ENCODE data around the gene GSDMA. TPM values are rescaled to one million over a fixed set of nuclear protein-coding genes. Genes with fewer than 3 reads are reported as not detected.

The GSDMA gene
- total RNA-seq, 2 experiments from 2014 or later = 0.64 to 0.87 TPM

- H3K36me3 Mint-ChIP-seq = no peaks in the 10 kb centered on the region
- H3K27me3 Mint-ChIP-seq = no peaks in the 10 kb centered on the region
- H3K27ac Mint-ChIP-seq = no peak overlapping the region
- no peaks in the 10 kb centered on the region for H3K9me3 Mint-ChIP-seq
- no peak for DNase-seq
- ChIA-PET CTCF (no interaction called here), POLR2A (no interaction called here)
- peaks cover 6% of the 10 kb centered on the region for H3K4me1 Mint-ChIP-seq (ENCODE audit: low read depth)
- H3K4me3 Mint-ChIP-seq = no peak overlapping the region
- intact Hi-C loops (cut with micrococcal nuclease) = no loop called here
Observed at GRCh38 chr17:39950871-39951348, 11.9 kb upstream of the GSDMA start.

GRCh38 chr17:39951924-39952679, 10.7 kb upstream of the GSDMA start:
- peak overlapping the region; percentile 39 for H3K4me3 Mint-ChIP-seq
- intact Hi-C loops (cut with micrococcal nuclease) = loop anchor here (2.0 kb wide), 2 partner anchors 25 to 85 kb away; partner anchors contain the start of genes LRRC3C and ORMDL3
- CTCF ChIA-PET = no interaction called here
- H3K36me3 Mint-ChIP-seq = no peaks in the 10 kb centered on the region
- POLR2A ChIA-PET = no interaction called here
- no peak overlapping the region for H3K27ac Mint-ChIP-seq
- no peaks in the 10 kb centered on the region for H3K27me3 Mint-ChIP-seq
- no peak for DNase-seq
- H3K9me3 Mint-ChIP-seq = no peaks in the 10 kb centered on the region
- H3K4me1 Mint-ChIP-seq (ENCODE audit: low read depth) = peaks cover 6% of the 10 kb centered on the region

GRCh38 chr17:39952680-39953470, 9.9 kb upstream of the GSDMA start:
- peak; percentile 98 for DNase-seq
- peaks cover 6% of the 10 kb centered on the region for H3K4me1 Mint-ChIP-seq (ENCODE audit: low read depth)
- no peaks in the 10 kb centered on the region for H3K27me3 Mint-ChIP-seq
- intact Hi-C loops (cut with micrococcal nuclease) = loop anchor here (1.0 to 2.0 kb wide), 3 partner anchors 26 to 86 kb away; partner anchors contain the start of genes LRRC3C, ORMDL3 and PSMD3
- H3K4me3 Mint-ChIP-seq = peak overlapping the region; percentile 76
- peak overlapping the region; percentile 73 for H3K27ac Mint-ChIP-seq
- H3K9me3 Mint-ChIP-seq = no peaks in the 10 kb centered on the region
- H3K36me3 Mint-ChIP-seq = no peaks in the 10 kb centered on the region
- POLR2A ChIA-PET = no interaction called here
- CTCF ChIA-PET = interaction anchor here (1.1 to 1.9 kb wide), 2 partner anchors 28 to 331 kb away, joined by 7 to 8 read pairs; partner anchors contain the start of gene PSMD3

GRCh38 chr17:39953471-39953888, 9.3 kb upstream of the GSDMA start:
- ChIA-PET POLR2A (no interaction called here), CTCF (interaction anchor here (1.1 to 1.9 kb wide), 3 partner anchors 27 to 332 kb away, joined by 5 to 8 read pairs (median 7); partner anchors contain the start of gene PSMD3)
- Mint-ChIP-seq H3K27ac (peak overlapping the region; percentile 73), H3K27me3 (no peaks in the 10 kb centered on the region), H3K4me3 (peak overlapping the region; percentile 76), H3K36me3 (no peaks in the 10 kb centered on the region), H3K4me1 (ENCODE audit: low read depth) (peaks cover 6% of the 10 kb centered on the region), H3K9me3 (no peaks in the 10 kb centered on the region)
- intact Hi-C loops (cut with micrococcal nuclease) = loop anchor here (1.0 to 2.0 kb wide), 3 partner anchors 27 to 87 kb away; partner anchors contain the start of genes LRRC3C, ORMDL3 and PSMD3
- no peak for DNase-seq

GRCh38 chr17:39954876-39955275, 7.9 kb upstream of the GSDMA start:
- no peak for DNase-seq
- no peak overlapping the region for H3K27ac Mint-ChIP-seq
- no peaks in the 10 kb centered on the region for H3K9me3 Mint-ChIP-seq
- intact Hi-C loops (cut with micrococcal nuclease) = no loop called here
- no peak overlapping the region for H3K4me3 Mint-ChIP-seq
- ChIA-PET CTCF (interaction anchor here (0.6 to 1.9 kb wide), 6 partner anchors 25 to 333 kb away, joined by 3 to 8 read pairs (median 5); partner anchors contain the start of gene PSMD3), POLR2A (no interaction called here)
- no peaks in the 10 kb centered on the region for H3K27me3 Mint-ChIP-seq
- H3K4me1 Mint-ChIP-seq (ENCODE audit: low read depth) = peaks cover 10% of the 10 kb centered on the region
- no peaks in the 10 kb centered on the region for H3K36me3 Mint-ChIP-seq

- DNase-seq = no peak
- ChIA-PET POLR2A (no interaction called here), CTCF (interaction anchor here (0.9 to 5.3 kb wide), 3 partner anchors 18 to 334 kb away, joined by 3 to 77 read pairs (median 37); partner anchors contain the start of gene PSMD3)
- no peak overlapping the region for H3K4me3 Mint-ChIP-seq
- peaks cover 10% of the 10 kb centered on the region for H3K4me1 Mint-ChIP-seq (ENCODE audit: low read depth)
- no peak overlapping the region for H3K27ac Mint-ChIP-seq
- no peaks in the 10 kb centered on the region for H3K27me3 Mint-ChIP-seq
- no peaks in the 10 kb centered on the region for H3K9me3 Mint-ChIP-seq
- intact Hi-C loops (cut with micrococcal nuclease) = no loop called here
- no peaks in the 10 kb centered on the region for H3K36me3 Mint-ChIP-seq
Observed at GRCh38 chr17:39955726-39956225, 7.0 kb upstream of the GSDMA start.

- no peak overlapping the region for H3K4me3 Mint-ChIP-seq
- no peaks in the 10 kb centered on the region for H3K9me3 Mint-ChIP-seq
- H3K27me3 Mint-ChIP-seq = no peaks in the 10 kb centered on the region
- H3K27ac Mint-ChIP-seq = no peak overlapping the region
- ChIA-PET CTCF (interaction anchor here (5.3 kb wide), 1 partner anchor 18 kb away, joined by 77 read pairs; the partner anchor contains the start of gene PSMD3), POLR2A (no interaction called here)
- no peaks in the 10 kb centered on the region for H3K36me3 Mint-ChIP-seq
- H3K4me1 Mint-ChIP-seq (ENCODE audit: low read depth) = peaks cover 19% of the 10 kb centered on the region
- no peak for DNase-seq
- intact Hi-C loops (cut with micrococcal nuclease) = no loop called here
Observed at GRCh38 chr17:39960524-39961041, 2.2 kb upstream of the GSDMA start.

- POLR2A ChIA-PET = interaction anchor here (0.7 kb wide), 1 partner anchor 37 kb away, joined by 3 read pairs; no protein-coding TSS in a partner anchor
- H3K27ac Mint-ChIP-seq = peak overlapping the region; percentile 40
- intact Hi-C loops (cut with micrococcal nuclease) = no loop called here
- no peak overlapping the region for H3K4me3 Mint-ChIP-seq
- DNase-seq = peak; percentile 53
- H3K36me3 Mint-ChIP-seq = no peaks in the 10 kb centered on the region
- CTCF ChIA-PET = interaction anchor here (0.7 to 1.1 kb wide), 2 partner anchors 91 to 436 kb away, joined by 3 read pairs; no protein-coding TSS in a partner anchor
- H3K4me1 Mint-ChIP-seq (ENCODE audit: low read depth) = peaks cover 24% of the 10 kb centered on the region
- H3K9me3 Mint-ChIP-seq = no peaks in the 10 kb centered on the region
- no peaks in the 10 kb centered on the region for H3K27me3 Mint-ChIP-seq
Observed at GRCh38 chr17:39963829-39964228, 1.0 kb downstream of the GSDMA start.

GRCh38 chr17:39965017-39965699, 2.4 kb downstream of the GSDMA start:
- Mint-ChIP-seq H3K27me3 (peaks cover 3% of the 10 kb centered on the region), H3K4me1 (ENCODE audit: low read depth) (peaks cover 21% of the 10 kb centered on the region), H3K4me3 (no peak overlapping the region), H3K9me3 (no peaks in the 10 kb centered on the region), H3K36me3 (no peaks in the 10 kb centered on the region), H3K27ac (no peak overlapping the region)
- intact Hi-C loops (cut with micrococcal nuclease) = no loop called here
- ChIA-PET CTCF (interaction anchor here (0.6 to 1.6 kb wide), 3 partner anchors 48 to 212 kb away, joined by 3 to 5 read pairs (median 3); no protein-coding TSS in a partner anchor), POLR2A (no interaction called here)
- DNase-seq = no peak

- no peak overlapping the region for H3K27ac Mint-ChIP-seq
- H3K9me3 Mint-ChIP-seq = no peaks in the 10 kb centered on the region
- H3K36me3 Mint-ChIP-seq = no peaks in the 10 kb centered on the region
- no peak for DNase-seq
- peaks cover 23% of the 10 kb centered on the region for H3K4me1 Mint-ChIP-seq (ENCODE audit: low read depth)
- H3K4me3 Mint-ChIP-seq = no peak overlapping the region
- ChIA-PET CTCF (no interaction called here), POLR2A (interaction anchor here (0.6 kb wide), 1 partner anchor 136 kb away, joined by 4 read pairs; no protein-coding TSS in a partner anchor)
- intact Hi-C loops (cut with micrococcal nuclease) = no loop called here
- H3K27me3 Mint-ChIP-seq = peaks cover 11% of the 10 kb centered on the region
Observed at GRCh38 chr17:39966771-39967170, 4.0 kb downstream of the GSDMA start.

- no peak for DNase-seq
- Mint-ChIP-seq H3K9me3 (no peaks in the 10 kb centered on the region), H3K4me1 (ENCODE audit: low read depth) (peaks cover 18% of the 10 kb centered on the region), H3K27me3 (peaks cover 13% of the 10 kb centered on the region), H3K4me3 (no peak overlapping the region), H3K27ac (no peak overlapping the region), H3K36me3 (no peaks in the 10 kb centered on the region)
- ChIA-PET CTCF (interaction anchor here (0.8 to 1.0 kb wide), 4 partner anchors 10 to 44 kb away, joined by 3 to 5 read pairs (median 4); partner anchors contain the start of gene PSMD3), POLR2A (no interaction called here)
- intact Hi-C loops (cut with micrococcal nuclease) = no loop called here
Observed at GRCh38 chr17:39968761-39969160, 6.0 kb downstream of the GSDMA start.

All from activated CD4-positive, alpha-beta memory T cell treated with anti-CD3 and anti-CD28 coated beads for 36 hours (primary cell).